Prostate gland (tissue), 2 donors: ENCODE data around the gene HCN1. TPM values are rescaled to one million over a fixed set of nuclear protein-coding genes. Genes with fewer than 3 reads are reported as not detected.

Experiments
- DNase-seq: peaks from one replicate; pipeline ENCODE4 v3.0.0-alpha.2; 2019; ENCODE audit warnings: low spot score
- H3K27ac ChIP-seq, 2 donors: fragments of 200-600 bp; sonication (generic); 2 replicates each; pipeline ENCODE4 v1.5.1; 2017 to 2019
- H3K27me3 ChIP-seq: fragments of 200-600 bp; sonication (generic); replicated peaks from 2 replicates; pipeline ENCODE4 v1.5.1; 2019; ENCODE audit not compliant: insufficient read depth
- H3K36me3 ChIP-seq, 2 donors: fragments of 200-600 bp; sonication (generic); 1 replicate in 1 of 2; 2 replicates in 1 of 2; pipeline versions ENCODE4 v1.5.1 to v1.8.1; 2017 to 2019
- H3K4me1 ChIP-seq: fragments of 200-600 bp; sonication (generic); replicated peaks from 2 replicates; pipeline ENCODE4 v1.5.1; 2019
- H3K4me3 ChIP-seq, 2 donors: fragments of 200-600 bp; sonication (generic); 2 replicates each; pipeline ENCODE4 v1.5.1; 2017 to 2019
- H3K9me3 ChIP-seq: fragments of 200-600 bp; sonication (generic); 2 replicates; pipeline ENCODE4 v1.5.1; 2017
- POLR2A ChIP-seq: fragments of 450-650 bp; IDR thresholded peaks from one replicate; pipeline ENCODE4 v1.6.1; 2016; ENCODE audit warnings: antibody characterized with exemption, mild to moderate bottlenecking
- POLR2AphosphoS5 ChIP-seq: sonication (generic); formaldehyde crosslinking; IDR thresholded peaks from one replicate; pipeline ENCODE4 v1.6.1; 2017; ENCODE audit warnings: antibody characterized with exemption
- WGBS: methylation state at CpG from one replicate; pipeline ENCODE4 v1.1.5; 2018; 5-methylcytosine and 5-hydroxymethylcytosine counted together
- intact Hi-C: fragments of 100-400 bp; cut with DNase I; formaldehyde crosslinking; loops from one replicate; pipeline ENCODE4 v1.14.2; 2022
- total RNA-seq, 2 donors: library from RNA; depleted of rRNA; stranded (reverse); fragments of >200 nt; gene quantifications; one replicate each; pipeline ENCODE4 v1.1.0, GENCODE V29; 2016
- TF ChIP-seq, protein P1 (sequence below), 4 experiments: fragments of 200-600 bp in 2 of 4; fragments of 450-650 bp in 2 of 4; sonication (generic) in 2 of 4; IDR thresholded peaks; 1 replicate in 3 of 4; 2 replicates in 1 of 4; pipeline ENCODE4 v1.5.1; 2016 to 2019; ENCODE audit warnings: antibody characterized with exemption in 4 of 4, mild to moderate bottlenecking in 2 of 4, moderate library complexity in 2 of 4

The HCN1 gene
- total RNA-seq, 2 donors from 2014 or later: 0.05 to 1.3 TPM

GRCh38 chr5:45417285-45417998, 278.7 kb downstream of the HCN1 start:
- 80% methylated on average over 2 of the region's 2 CpGs for WGBS
- TF ChIP-seq, protein P1, sequence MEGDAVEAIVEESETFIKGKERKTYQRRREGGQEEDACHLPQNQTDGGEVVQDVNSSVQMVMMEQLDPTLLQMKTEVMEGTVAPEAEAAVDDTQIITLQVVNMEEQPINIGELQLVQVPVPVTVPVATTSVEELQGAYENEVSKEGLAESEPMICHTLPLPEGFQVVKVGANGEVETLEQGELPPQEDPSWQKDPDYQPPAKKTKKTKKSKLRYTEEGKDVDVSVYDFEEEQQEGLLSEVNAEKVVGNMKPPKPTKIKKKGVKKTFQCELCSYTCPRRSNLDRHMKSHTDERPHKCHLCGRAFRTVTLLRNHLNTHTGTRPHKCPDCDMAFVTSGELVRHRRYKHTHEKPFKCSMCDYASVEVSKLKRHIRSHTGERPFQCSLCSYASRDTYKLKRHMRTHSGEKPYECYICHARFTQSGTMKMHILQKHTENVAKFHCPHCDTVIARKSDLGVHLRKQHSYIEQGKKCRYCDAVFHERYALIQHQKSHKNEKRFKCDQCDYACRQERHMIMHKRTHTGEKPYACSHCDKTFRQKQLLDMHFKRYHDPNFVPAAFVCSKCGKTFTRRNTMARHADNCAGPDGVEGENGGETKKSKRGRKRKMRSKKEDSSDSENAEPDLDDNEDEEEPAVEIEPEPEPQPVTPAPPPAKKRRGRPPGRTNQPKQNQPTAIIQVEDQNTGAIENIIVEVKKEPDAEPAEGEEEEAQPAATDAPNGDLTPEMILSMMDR (IDR thresholded peaks at IDR 0.05): no peak
- TF ChIP-seq POLR2AphosphoS5: no peak
- no peak for TF ChIP-seq POLR2A
- no peaks in the 10 kb centered on the region for H3K36me3 ChIP-seq
- no peaks in the 10 kb centered on the region for H3K4me1 ChIP-seq
- H3K27me3 ChIP-seq: no peaks in the 10 kb centered on the region
- no peaks in the 10 kb centered on the region for H3K9me3 ChIP-seq
- no peak overlapping the region for H3K4me3 ChIP-seq
- intact Hi-C loops: no loop called here
- no peak overlapping the region for H3K27ac ChIP-seq
- no peak for DNase-seq

GRCh38 chr5:45414620-45415573, 281.3 kb downstream of the HCN1 start:
- no peak overlapping the region for H3K27ac ChIP-seq
- no peaks in the 10 kb centered on the region for H3K36me3 ChIP-seq
- no peaks in the 10 kb centered on the region for H3K9me3 ChIP-seq
- H3K27me3 ChIP-seq: no peaks in the 10 kb centered on the region
- WGBS: 69% methylated on average over 2 of the region's 2 CpGs
- no peak for DNase-seq
- H3K4me3 ChIP-seq: no peak overlapping the region
- intact Hi-C loops: no loop called here
- no peaks in the 10 kb centered on the region for H3K4me1 ChIP-seq
- TF ChIP-seq POLR2AphosphoS5 (no peak), POLR2A (no peak)
- TF ChIP-seq, protein P1 (IDR thresholded peaks at IDR 0.05): no peak

DNA sequence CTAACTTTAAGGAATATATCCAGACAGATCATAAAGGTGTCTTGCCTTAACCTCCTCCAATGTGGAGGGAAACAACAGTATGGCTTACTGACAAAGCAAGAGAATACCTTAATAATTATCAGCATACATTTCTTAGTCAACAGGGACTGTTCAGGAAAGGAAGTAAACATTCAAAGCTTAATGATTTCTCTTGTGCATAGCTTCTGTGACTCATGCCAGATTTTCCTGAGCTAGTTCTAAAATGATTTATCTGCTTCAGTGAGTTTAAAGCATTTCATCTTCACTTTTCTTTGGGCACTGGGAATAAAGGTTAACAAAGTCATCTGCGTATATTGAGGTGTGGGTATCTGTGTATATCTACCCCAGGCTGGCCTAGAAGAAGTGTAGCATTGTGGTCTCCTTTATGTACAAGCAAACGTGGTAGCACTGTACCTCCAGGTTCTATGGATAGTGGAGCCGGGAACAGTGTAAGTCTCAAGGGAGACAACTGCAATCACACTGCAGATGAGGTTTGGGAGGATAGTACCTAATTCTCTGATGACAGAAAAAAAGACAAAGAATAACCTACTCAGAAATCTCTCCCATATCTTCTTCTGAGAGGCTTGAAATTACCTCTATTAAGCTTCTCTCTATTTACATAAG, 284.1 kb downstream of the HCN1 start:
- Histone ChIP-seq H3K27ac (no peak overlapping the region), H3K4me1 (no peaks in the 10 kb centered on the region), H3K27me3 (no peaks in the 10 kb centered on the region), H3K4me3 (no peak overlapping the region), H3K36me3 (no peaks in the 10 kb centered on the region), H3K9me3 (no peaks in the 10 kb centered on the region)
- DNase-seq: no peak
- TF ChIP-seq, protein P1 (IDR thresholded peaks at IDR 0.05): no peak
- no peak for TF ChIP-seq POLR2AphosphoS5
- no peak for TF ChIP-seq POLR2A
- intact Hi-C loops: no loop called here
- 77% methylated on average over 3 of the region's 3 CpGs for WGBS

- Histone ChIP-seq H3K27ac (no peak overlapping the region), H3K4me1 (no peaks in the 10 kb centered on the region), H3K36me3 (no peaks in the 10 kb centered on the region), H3K27me3 (no peaks in the 10 kb centered on the region), H3K9me3 (no peaks in the 10 kb centered on the region), H3K4me3 (no peak overlapping the region)
- TF ChIP-seq, protein P1 (IDR thresholded peaks at IDR 0.05): no peak
- no peak for TF ChIP-seq POLR2AphosphoS5
- TF ChIP-seq POLR2A: no peak
- intact Hi-C loops: no loop called here
- 58% methylated on average over 3 of the region's 3 CpGs for WGBS
- DNase-seq: no peak
These were observed 285.7 kb downstream of the HCN1 start for GRCh38 chr5:45410304-45410995.
